Lower leg skin (tissue), 4 donors: Measurements from ENCODE around the gene DGKB. TPM values are rescaled to one million over a fixed set of nuclear protein-coding genes. Genes with fewer than 3 reads are reported as not detected.

Experiments
- DNase-seq, 2 donors: peaks; one replicate each; pipeline ENCODE4 v3.0.0-alpha.2; 2019; ENCODE audit warnings: low spot score in 2 of 2
- H3K4me3 ChIP-seq: fragments of 200-600 bp; sonication (generic); 2 replicates; pipeline ENCODE4 v1.5.1; 2017; ENCODE audit warnings: mild to moderate bottlenecking, low read depth; ENCODE audit not compliant: poor library complexity, severe bottlenecking
- CTCF ChIP-seq, 3 donors: fragments of 450-650 bp; IDR thresholded peaks; one replicate each; pipeline ENCODE4 v1.5.1; 2016; ENCODE audit warnings: antibody characterized with exemption in 3 of 3, mild to moderate bottlenecking in 3 of 3, moderate library complexity in 2 of 3
- POLR2A ChIP-seq, 2 donors: fragments of 450-650 bp; IDR thresholded peaks; one replicate each; pipeline ENCODE4 v1.6.1; 2016 to 2017; ENCODE audit warnings: antibody characterized with exemption in 2 of 2, mild to moderate bottlenecking in 1 of 2, moderate library complexity in 1 of 2
- WGBS, 2 donors: methylation state at CpG; one replicate each; pipeline ENCODE4 v1.1.5; 2018; 5-methylcytosine and 5-hydroxymethylcytosine counted together
- intact Hi-C: fragments of 100-400 bp; cut with DNase I; formaldehyde crosslinking; loops from one replicate; pipeline ENCODE4 v1.15.0; 2023; ENCODE audit warnings: low total_unique reads
- total RNA-seq, 4 donors: library from RNA; depleted of rRNA; stranded (reverse); fragments of >200 nt; gene quantifications; one replicate each; pipeline ENCODE4 v1.1.0, GENCODE V29; 2016

The DGKB gene
- total RNA-seq, 4 donors from 2014 or later = 0.05 to 0.58 TPM; not detected in 2

- H3K4me3 ChIP-seq = no peak overlapping the region
- TF ChIP-seq POLR2A (IDR thresholded peaks at IDR 0.05) = no peak
- no peak for TF ChIP-seq CTCF (IDR thresholded peaks at IDR 0.05)
- DNase-seq = no peak
- intact Hi-C loops = no loop called here
- WGBS, 2 donors = 87 to 92% methylated on average over 1 of the region's 1 CpG
Measured at GRCh38 chr7:14822481-14822854, 80.1 kb downstream of the DGKB start.

GRCh38 chr7:14821757-14822480 lies 80.6 kb downstream of the DGKB start:
- TF ChIP-seq POLR2A (IDR thresholded peaks at IDR 0.05) (no peak), CTCF (IDR thresholded peaks at IDR 0.05) (no peak)
- H3K4me3 ChIP-seq = no peak overlapping the region
- intact Hi-C loops = no loop called here
- DNase-seq = no peak
- WGBS, 2 donors = 45 to 56% methylated on average over 2 of the region's 2 CpGs

GRCh38 chr7:14818871-14819270 lies 83.7 kb downstream of the DGKB start:
- no peak for TF ChIP-seq CTCF (IDR thresholded peaks at IDR 0.05)
- no peak for TF ChIP-seq POLR2A (IDR thresholded peaks at IDR 0.05)
- DNase-seq = no peak
- WGBS, 2 donors = 83 to 89% methylated on average over 3 of the region's 3 CpGs
- intact Hi-C loops = no loop called here
- H3K4me3 ChIP-seq = no peak overlapping the region

- intact Hi-C loops = no loop called here
- 81 to 87% methylated on average over 4 of the region's 4 CpGs for WGBS, 2 donors
- DNase-seq = no peak
- no peak overlapping the region for H3K4me3 ChIP-seq
- no peak for TF ChIP-seq CTCF (IDR thresholded peaks at IDR 0.05)
- no peak for TF ChIP-seq POLR2A (IDR thresholded peaks at IDR 0.05)
Measured at GRCh38 chr7:14817829-14818614, 84.5 kb downstream of the DGKB start.

GRCh38 chr7:14807507-14807906 lies 95.0 kb downstream of the DGKB start:
- WGBS, 2 donors = 90% methylated on average over 3 of the region's 3 CpGs
- intact Hi-C loops = no loop called here
- no peak overlapping the region for H3K4me3 ChIP-seq
- DNase-seq = no peak
- no peak for TF ChIP-seq CTCF (IDR thresholded peaks at IDR 0.05)
- TF ChIP-seq POLR2A (IDR thresholded peaks at IDR 0.05) = no peak
